Dedifferentiated amniotic fluid mesenchymal stem cell (primary cell): ENCODE data around the gene PRR36.
"Not testable (repeated sequence)": the region's sequence is repeated elsewhere in the genome, so short reads cannot be mapped to it uniquely, and the experiment has no call there.

Experiments used
- DNase-seq: peaks from one replicate; pipeline ENCODE4 v3.0.0-alpha.2; 2016; ENCODE audit errors: extremely low spot score

PRR36 gene

GRCh38 chr19:7874076-7874896 lies at the start of gene PRR36:
Gene PRR36 (minus strand): TSS chr19:7874390. CDS start chr19:7873689, 701 bp downstream.
- no peak for DNase-seq

GRCh38 chr19:7923295-7924191 lies 49.4 kb upstream of the PRR36 start:
- DNase-seq, result no peak

- no peak for DNase-seq
Measured at GRCh38 chr19:7922836-7923195, 48.6 kb upstream of the PRR36 start.

GRCh38 chr19:7921967-7922835 lies 48.0 kb upstream of the PRR36 start:
- DNase-seq, result no peak

GRCh38 chr19:7921302-7921966 lies 47.2 kb upstream of the PRR36 start:
- no peak for DNase-seq

GRCh38 chr19:7920519-7921301 lies 46.5 kb upstream of the PRR36 start:
- DNase-seq, result peak; percentile 97

- peak; percentile 65 for DNase-seq
Measured at GRCh38 chr19:7919610-7920518, 45.7 kb upstream of the PRR36 start, which contains the start of gene SNAPC2. Gene SNAPC2 (plus strand): TSS chr19:7920338. CDS start chr19:7920367, 29 bp downstream.

- no peak for DNase-seq
Measured at GRCh38 chr19:7918615-7919421, 44.6 kb upstream of the PRR36 start.

- DNase-seq, result not testable (repeated sequence)
Measured at GRCh38 chr19:7918062-7918614, 43.9 kb upstream of the PRR36 start.

- peak; percentile 58 for DNase-seq
Measured at GRCh38 chr19:7917267-7918061, 43.3 kb upstream of the PRR36 start.

- no peak for DNase-seq
Measured at GRCh38 chr19:7916955-7917266, 42.7 kb upstream of the PRR36 start.

GRCh38 chr19:7916103-7916954 lies 42.1 kb upstream of the PRR36 start:
- no peak for DNase-seq

GRCh38 chr19:7915250-7916102 lies 41.3 kb upstream of the PRR36 start:
- DNase-seq, result no peak

GRCh38 chr19:7914598-7915045 lies 40.4 kb upstream of the PRR36 start, which contains the start of gene TGFBR3L:
Gene TGFBR3L (plus strand): TSS chr19:7914830.
- no peak for DNase-seq

GRCh38 chr19:7914099-7914498 lies 39.9 kb upstream of the PRR36 start:
- DNase-seq, result no peak
